NCI-H1105 treated with DMSO at 0.1 percent for 48 hours (cell line): Measurements from ENCODE around the gene ZNRD2.

Source experiments
- DNase-seq: peaks from one replicate; lab custom pipeline; 2025; lab: John Stamatoyannopoulos, UW

Gene ZNRD2

GRCh38 chr11:65573391-65574079 lies 3.3 kb downstream of the ZNRD2 start:
- DNase-seq: no peak

GRCh38 chr11:65574109-65574810 lies 4.0 kb downstream of the ZNRD2 start:
- peak; percentile 62 for DNase-seq

DNA sequence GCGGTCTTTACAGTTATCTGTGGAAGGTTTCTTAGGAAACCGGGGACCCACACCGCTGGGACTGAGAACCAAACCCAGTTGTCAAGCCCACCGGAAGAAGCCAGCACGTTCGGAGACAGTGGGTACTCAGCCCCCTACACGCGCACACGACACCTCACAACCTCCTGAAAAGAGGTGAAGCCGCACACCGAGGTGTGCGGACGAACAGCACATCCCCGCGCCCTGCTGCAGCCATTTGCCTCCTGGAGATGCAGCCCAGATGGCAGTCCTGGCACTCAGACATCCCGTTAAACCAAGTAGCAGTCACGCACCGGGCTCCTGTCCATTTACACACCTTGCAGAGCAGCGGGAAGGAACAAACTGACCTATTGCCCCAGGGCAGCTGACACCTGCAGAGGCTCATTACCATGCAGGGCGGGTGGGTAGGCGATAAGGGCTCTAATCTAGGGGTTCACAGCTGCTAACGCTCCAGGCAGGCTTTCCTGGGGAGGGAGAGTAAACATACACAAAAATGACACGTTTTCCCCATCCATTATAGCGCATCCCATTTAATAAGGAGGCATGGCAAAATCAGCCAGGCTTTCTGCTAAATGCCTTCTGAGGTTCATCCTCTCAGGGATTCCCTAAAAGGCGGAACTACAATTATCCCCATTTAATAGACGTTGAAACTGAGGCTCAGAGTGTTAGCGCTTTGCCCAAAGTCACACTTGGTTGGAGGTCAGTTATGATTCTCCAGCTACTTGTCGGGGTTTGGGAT lies 4.7 kb downstream of the ZNRD2 start:
- DNase-seq: no peak

DNA sequence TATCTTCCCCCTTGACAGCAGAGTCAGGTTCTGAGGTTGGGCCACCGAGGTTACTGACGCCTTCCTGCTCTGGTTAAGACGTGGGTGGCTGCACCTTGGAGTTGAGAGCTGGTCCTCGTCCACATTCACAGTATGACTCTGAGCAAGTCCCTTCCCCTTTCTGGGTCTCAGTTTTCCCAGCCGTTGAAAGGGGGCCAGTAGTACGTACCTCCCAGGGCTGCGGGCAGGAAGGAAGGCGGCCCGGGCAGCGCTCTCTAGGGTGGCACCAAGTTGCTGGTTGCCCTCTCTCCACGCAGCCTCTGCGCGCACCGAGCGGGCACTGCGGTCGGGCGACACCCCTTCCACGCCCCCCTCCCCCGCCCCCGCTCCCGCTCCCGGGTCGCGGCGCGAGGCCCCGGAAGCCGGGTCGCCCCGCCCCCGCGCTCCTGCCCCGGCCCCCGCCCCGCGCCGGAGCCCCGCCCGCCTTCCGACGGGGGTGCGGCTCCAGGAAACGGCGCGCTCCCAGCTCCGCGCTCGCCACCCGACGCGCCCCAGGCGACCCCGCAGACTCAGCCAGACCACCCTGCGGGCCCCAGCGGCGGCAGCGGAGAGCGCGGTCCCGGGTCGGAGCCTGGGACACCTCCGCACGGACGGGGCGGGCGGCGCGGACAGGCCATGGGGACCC lies 5.4 kb downstream of the ZNRD2 start, which contains the start of gene EHBP1L1:
TSS of gene EHBP1L1 (plus strand) at position 486 of the 664 bp plus-strand sequence. CDS start 250 bp downstream, outside the sequence.
- no peak for DNase-seq

- DNase-seq: no peak
Measured at GRCh38 chr11:65576232-65576866, 6.1 kb downstream of the ZNRD2 start.

DNA sequence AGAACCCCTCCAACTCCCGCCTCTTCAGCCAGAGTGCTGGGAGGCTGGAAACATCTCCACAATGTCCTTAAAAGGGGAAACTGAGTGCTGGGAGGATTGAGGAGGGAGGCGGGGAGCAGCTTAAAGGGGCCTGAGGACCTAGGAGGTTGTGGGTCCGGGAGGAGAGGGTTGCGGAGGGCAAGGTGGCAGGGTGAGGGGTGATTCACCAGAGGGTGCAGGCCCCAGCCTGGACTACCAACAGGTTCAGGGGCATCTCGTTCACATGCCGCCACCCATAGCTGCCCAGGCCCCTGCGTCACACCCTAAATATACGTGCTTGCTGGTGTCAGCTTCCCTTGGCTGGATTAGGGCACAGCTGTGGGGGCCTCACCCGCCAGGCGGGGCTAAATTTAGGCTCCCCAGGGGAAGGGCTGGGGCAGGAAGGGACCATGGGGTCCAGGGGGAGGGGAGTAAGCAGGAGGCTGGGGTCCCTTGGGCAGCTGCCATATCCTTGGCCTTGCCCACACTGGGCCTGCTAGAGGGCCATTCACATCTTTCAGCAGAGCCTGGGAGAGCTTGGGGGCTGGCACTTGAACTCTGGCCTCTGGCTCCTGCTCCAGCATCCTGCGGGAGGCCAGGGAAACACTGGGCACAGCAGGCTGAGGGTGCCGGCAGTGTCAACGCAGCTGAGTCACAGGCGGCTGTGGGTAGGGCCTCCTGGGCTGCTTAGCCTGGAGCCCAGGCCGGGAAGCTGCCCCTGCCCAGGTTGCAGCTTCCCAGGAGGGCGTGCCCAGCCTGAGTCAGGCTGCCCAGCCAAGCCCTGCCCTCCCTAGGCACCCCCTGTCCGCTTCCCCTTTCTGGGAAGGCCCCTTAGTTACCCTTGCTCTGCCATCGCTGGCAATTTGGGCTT lies 6.8 kb downstream of the ZNRD2 start:
- no peak for DNase-seq

DNA sequence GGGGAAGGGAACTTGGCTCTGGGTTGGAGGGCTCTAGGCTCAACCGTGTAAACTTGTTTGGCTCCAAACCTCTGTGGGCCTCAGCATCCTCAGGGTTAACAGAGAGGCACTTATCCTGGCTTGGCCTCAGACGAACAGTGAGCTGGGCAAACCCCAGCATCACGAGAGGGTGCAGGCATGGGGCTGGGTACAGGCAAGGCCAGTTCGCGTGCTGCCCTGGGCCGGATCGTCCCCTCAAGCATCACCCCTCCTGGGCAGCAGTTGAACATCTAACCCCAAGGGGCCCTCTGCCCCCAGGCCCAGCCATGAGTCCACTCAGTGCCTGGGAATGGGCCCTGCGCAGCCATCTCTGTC lies 7.5 kb downstream of the ZNRD2 start:
- DNase-seq: no peak

- no peak for DNase-seq
Measured at GRCh38 chr11:65578134-65578533, 7.9 kb downstream of the ZNRD2 start.

GRCh38 chr11:65578667-65579066 lies 8.4 kb downstream of the ZNRD2 start:
- no peak for DNase-seq

DNA sequence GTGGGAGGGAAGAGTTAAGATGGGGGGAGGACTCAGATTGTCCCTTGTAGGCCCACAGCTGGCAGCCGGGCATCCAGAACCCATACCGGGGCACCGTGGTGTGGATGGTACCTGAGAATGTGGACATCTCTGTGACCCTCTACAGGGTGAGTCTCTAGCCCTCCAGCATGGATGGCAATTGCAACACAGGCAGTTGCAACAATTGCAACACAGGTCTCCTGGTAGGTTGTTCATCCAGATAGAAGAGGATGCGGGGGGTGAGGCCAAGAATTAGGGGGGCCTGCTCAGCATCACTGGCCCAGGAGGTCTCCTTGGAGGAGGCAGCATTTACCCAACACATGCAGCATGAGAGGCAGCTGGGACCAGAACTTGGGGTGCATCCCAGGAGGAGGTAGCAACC lies 9.0 kb downstream of the ZNRD2 start:
- no peak for DNase-seq

DNA sequence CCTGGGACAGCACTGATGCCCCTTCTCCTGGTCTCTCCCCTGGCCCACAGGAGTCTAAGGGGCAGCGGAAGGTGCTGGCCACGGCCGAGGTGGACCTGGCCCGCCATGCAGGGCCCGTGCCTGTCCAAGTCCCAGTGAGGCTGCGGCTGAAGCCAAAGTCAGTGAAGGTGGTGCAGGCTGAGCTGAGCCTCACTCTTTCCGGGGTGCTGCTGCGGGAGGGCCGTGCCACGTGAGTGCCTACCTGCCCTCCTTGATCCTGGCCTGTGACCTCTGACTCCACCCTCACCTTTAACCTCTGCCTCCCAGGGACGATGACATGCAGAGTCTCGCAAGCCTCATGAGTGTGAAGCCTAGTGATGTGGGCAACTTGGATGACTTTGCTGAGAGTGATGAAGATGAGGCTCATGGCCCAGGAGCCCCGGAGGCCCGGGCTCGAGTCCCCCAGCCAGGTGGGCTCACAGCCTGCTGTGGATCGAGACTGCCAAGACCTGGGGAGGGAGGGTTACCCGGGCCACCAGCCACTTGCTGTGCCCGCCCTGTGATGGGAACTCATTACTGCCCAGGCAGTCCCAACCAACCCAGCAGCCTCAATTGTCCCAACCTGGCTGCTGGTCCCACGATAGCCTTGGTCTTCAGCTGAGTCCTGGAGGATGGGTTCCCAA lies 9.9 kb downstream of the ZNRD2 start:
- no peak for DNase-seq

- DNase-seq: no peak
Measured at GRCh38 chr11:65580756-65581155, 10.5 kb downstream of the ZNRD2 start.

DNA sequence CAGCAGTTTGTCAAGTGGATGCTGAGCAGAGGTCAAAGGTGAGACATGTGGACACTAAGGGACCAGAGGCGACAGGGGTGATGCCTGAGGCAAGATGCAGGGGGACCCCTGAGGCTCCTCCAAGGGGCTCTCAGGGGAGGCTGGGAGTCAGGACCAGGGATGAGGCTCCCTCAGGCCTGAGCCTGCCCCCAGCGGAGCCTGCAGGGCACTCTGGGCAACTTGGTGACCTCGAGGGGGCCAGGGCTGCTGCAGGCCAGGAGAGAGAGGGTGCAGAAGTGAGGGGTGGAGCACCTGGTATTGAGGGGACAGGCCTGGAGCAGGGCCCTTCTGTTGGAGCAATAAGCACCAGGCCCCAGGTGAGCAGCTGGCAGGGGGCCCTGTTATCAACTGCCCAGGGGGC lies 11.7 kb downstream of the ZNRD2 start:
- no peak for DNase-seq

DNA sequence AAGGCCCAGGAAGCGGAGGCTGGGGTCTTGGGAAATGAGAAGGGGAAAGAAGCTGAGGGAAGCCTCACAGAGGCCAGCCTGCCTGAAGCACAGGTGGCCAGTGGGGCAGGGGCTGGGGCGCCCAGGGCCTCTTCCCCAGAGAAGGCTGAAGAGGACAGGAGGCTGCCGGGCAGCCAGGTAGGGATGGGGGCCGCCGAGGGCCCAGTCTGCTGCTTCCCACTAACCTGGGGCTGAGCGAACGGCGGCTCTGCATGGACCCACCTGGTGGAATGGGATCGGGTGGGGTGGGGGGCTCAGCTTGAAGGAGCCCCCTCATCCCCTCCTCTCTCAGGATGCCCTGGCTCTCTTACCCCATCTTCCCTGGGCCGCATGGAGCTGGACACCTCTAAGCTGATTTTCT lies 13.3 kb downstream of the ZNRD2 start:
- no peak for DNase-seq

DNA sequence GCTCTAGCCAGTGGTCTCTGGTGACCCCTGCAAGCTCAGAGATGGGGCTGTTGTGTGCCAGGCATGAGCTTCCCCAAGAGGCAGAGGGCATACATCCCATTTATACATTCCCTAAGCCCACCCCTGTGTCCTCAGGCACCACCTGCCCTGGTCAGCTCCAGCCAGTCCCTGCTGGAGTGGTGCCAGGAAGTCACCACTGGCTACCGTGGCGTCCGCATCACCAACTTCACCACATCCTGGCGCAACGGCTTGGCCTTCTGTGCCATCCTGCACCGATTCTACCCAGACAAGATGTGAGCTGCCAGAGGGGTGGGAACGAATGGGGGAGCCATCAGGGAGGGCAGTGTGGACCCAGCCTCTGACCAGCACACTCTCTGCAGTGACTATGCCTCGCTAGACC lies 13.8 kb downstream of the ZNRD2 start:
- no peak for DNase-seq

- DNase-seq: no peak
Measured at GRCh38 chr11:65584723-65585171, 14.5 kb downstream of the ZNRD2 start.

GRCh38 chr11:65585396-65586246 lies 15.3 kb downstream of the ZNRD2 start:
- DNase-seq: peak; percentile 49

GRCh38 chr11:65586247-65586630 lies 16.0 kb downstream of the ZNRD2 start:
- DNase-seq: no peak

GRCh38 chr11:65586676-65587075 lies 16.4 kb downstream of the ZNRD2 start:
- no peak for DNase-seq
